GM04503 (cell line): Measurements from ENCODE around the gene TIAM2.

Source experiments
- DNase-seq: peaks from one replicate; pipeline ENCODE4 v3.0.0-alpha.2; 2012; ENCODE audit warnings: low read depth

TIAM2 gene

DNA sequence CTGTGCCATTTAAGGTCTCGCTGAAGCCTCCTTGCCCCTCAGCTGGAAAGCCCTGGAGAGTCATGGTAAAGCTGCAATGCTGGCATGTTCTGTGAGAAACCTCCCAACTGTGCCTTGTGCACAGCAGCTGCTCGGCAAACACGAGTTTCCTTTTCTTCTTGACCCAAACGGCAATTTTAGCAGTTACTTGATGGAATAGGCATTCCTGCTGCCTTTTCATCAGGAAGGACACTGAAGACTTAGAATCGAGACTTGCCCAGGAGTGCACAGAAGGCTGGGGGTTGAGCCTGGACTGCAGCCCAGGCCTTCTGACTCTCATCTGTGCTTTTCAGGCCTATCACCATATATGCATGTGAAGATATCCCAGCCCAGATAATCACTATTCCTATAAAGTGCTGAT, 240.0 kb downstream of the TIAM2 start:
- DNase-seq, result no peak

DNA sequence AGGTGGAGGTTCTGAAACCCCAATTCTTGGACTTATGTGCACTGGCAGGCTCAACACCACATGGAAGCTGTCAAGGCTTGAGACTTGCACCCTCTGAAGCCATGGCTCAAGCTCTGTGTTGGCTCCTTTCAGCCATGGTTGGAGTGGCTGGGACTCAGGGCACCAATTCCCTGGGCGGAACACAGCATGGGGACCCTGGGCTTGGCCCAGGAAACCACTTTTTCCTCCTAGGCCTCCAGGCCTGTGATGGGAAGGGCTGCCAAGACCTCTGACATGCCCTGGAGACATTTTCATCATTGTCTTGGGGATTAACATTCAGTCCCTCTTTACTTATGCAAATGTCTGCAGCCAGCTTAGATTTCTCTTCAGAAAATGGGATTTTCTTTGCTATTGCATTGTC, 242.5 kb downstream of the TIAM2 start:
- no peak for DNase-seq

DNA sequence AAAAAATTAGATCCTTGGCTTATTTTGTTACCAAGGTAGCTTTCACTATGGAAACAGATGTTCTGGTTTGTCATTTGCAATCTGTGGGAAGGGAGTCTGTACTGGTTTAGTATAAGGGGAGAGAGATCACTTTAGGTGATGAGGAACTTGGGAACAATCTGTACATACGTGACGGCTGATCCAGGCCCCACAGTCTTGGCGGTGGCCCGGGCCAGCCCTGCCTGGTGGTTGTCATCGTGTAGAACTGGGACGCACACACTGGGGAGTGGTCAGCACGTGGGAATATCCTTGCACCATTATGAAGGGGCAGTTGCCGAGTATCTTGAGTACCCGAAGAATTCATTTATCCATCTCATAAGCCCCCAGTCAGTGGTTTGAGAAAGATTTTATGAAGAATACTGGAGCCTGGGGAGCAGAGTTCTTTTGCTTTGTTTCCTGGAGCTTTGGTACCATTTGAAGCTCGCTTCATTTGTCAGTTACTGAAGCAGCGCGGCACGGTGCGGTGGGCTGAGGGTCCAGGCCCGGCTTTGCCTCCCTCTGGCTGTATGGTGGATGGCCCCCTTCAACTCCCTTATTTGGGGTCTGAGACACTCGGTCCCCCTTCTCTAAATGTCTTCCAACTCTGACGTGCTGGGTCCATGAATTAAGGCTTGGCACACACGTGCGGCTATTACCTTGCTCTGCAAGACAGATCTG, 245.9 kb downstream of the TIAM2 start:
- no peak for DNase-seq

DNA sequence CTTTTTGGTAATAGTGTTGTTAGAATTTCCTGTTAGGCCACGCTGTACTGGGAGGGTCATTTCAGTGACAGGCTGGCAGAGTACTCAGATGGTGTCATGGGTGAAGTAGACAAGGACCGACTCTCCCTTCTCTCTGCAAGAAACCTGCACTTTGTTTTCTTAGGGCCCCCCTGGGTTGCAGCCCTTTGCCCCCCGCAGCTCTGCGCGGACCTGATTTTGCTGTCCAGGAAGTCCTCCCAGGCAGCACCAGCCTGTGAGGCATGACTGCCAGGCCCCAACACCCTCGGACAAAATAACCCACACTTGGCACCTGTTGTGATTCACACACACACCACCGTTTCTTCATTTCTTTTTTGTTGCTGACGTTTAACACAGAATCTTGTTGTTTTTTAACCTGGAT, 246.9 kb downstream of the TIAM2 start:
- DNase-seq, result no peak

DNA sequence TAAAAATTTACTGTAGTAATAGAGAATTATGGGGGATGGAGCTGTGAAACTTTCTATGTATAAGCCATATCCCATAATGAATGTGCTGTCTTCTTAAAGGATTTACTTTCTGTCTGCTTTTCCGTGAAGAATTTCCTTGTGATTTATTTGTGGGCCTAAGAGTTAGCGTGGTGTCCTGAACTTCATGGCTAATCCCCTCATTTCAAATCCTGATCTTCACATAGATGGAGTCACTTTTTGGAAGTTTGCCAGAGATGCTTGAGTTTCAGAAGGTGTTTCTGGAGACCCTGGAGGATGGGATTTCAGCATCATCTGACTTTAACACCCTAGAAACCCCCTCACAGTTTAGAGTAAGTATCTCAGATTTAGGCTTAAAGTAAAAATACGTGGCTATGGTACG, 249.3 kb downstream of the TIAM2 start:
- no peak for DNase-seq

DNA sequence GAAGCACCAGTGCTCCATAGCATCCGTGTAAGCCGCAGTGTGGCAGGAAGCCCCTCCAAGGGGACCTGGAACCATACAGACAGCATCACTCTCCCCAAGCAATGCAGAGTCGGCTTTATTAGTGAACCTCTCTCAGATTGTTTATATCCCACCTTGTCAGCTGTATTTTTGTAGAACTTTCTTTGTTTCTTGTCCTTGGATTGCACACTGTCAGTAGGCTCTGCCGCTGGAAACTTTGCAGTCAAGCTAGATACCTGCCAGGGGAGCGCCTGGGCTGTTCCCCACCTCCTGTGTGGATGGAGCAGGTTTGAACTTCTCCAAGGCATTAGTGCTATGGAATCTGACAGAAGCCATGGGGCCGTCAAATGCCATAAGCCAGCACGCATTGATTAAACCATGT, 250.1 kb downstream of the TIAM2 start:
- DNase-seq, result no peak

DNA sequence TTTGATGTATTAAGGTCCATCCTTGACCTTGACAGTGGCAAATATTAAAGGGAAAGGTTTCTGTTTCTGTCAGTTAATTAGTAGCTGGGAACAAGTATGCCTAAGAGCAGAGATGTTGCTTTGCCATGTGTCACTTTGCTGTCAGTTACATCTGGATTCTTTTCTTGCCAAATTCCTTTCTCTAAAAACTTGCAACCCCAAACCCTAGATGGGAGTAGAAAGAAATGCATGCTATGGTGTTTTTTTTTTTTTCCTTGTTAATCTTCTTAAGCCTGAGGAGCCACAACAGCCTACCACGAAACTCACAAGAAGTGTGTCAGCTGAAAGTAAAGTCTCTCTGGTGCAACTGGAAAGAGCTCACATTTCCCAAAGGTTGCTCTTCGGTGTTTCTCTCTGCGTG, 250.7 kb downstream of the TIAM2 start:
- no peak for DNase-seq

DNA sequence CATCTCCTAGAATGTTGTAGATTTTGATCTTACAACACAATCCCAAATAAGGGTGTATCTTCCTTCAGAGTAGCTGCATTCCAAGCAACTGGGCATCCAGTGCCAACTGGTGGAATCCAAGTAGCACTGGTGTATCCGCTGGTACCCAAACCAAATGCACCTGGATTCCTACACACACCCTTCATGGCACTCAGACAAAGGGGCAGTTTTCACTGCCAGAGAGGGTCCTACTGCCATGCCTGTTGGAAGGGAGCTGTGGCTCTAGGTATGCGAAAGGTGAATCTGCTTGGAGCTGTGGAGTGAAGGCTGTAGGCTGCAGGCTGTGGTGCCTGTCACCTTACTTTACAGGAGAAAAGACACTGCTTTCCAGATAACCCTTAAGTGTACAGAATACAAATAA, 251.7 kb downstream of the TIAM2 start:
- no peak for DNase-seq

DNA sequence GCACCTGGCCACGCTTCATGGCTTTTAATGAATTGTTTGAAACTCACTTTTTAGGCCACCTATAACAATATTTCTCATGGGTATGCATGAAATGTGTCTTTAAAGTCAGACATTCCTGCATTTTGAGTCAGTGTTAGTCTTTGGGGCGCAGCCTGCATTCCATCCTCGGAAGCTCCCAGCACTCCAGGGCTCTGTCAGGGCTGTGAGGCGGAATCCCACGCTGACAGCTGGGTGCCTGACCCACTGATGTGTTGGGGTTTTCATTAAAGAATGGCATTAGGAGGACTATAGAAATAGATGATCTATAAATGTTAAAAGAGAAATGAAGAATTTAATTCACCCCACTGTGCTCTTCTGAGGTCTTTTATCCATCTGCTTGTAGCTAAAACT, 252.5 kb downstream of the TIAM2 start:
- no peak for DNase-seq

DNA sequence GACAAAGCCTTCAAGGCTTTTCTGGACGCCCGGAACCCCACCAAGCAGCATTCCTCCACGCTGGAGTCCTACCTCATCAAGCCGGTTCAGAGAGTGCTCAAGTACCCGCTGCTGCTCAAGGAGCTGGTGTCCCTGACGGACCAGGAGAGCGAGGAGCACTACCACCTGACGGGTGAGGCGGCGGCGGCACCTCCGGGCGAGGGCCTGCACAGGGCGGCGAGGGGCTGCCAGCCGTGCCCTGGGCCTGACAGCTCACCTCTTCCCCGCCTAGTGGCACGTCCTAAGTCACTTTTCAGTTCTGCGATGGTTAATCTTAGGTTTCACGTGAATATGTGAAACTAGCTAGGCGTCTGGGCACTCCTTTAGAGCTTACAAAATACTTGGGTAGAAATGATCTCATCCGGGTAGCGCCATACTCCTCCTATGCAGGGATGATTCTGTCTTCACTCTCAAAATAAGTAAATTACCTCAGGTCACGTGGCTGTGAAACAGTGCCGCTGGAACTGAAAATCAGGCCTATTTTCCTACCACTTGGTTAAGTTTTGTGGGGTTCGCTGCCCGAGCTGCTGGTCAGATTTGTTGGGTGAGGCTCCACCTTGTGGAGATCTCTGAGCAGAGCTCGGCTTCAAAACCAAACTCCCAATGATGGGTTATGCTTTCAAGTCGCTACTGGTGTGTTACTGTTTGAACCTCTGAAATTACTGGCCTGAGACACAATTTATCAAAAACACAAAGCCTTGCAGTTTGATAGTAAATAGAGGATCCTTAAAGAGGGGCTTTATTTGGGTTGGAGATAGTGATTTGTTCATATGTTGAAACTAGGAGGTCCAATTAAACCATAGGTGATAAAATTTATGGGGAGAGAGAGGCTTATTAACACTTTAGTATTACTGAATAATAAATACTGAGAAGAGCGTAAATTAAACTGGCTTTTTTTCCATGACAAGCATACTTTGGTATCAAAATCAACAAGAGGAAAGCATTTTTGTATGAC, 253.2 kb downstream of the TIAM2 start:
- no peak for DNase-seq

DNA sequence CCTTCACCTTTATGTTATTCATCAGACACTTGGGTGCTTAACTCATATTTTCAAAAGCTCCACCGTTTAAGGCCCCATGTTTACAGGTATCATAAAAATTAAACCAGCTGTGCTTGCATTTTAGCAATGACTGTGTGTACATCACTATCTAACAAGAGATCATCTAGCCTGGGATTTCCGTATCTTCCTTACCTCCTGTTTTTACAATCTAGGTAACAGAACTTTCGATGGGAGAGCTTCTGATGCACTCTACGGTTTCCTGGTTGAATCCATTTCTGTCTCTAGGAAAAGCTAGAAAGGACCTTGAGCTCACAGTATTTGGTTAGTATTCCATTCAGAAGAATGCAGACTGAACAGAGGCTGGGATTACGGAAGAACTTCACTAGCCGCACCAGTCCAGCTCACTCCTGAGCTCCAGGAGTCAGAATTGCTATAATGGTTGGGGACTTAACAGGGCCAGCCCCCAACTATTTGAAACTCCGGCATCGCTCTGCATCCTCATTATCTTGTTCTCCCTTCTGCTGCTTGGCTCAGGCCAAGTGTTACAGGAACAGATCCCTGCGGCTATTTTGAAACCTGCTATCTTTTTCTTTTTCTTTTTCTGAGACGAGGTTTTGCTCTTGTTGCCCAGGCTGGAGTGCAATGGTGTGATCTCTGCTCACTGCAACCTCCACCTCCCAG, 255.7 kb downstream of the TIAM2 start:
- DNase-seq, result no peak

DNA sequence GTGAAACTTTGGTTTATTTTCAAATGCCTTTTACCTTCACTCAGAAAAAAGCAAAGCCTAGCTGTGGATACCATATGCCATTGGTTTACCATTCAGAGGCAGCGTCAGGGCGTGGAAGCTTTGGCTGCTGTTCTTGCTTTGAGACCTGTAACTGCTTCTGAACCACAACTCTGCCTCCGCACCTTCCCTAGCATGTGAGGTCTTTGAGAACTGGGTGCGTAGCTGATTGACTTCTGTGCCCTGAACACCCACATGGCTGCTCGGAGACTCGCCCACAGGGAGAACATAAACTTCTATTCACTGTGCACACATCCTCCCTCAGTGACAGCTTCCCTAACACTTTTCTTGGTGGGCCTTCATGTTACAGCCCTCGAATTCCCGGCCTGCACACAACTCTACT, 257.5 kb downstream of the TIAM2 start:
- DNase-seq, result no peak

DNA sequence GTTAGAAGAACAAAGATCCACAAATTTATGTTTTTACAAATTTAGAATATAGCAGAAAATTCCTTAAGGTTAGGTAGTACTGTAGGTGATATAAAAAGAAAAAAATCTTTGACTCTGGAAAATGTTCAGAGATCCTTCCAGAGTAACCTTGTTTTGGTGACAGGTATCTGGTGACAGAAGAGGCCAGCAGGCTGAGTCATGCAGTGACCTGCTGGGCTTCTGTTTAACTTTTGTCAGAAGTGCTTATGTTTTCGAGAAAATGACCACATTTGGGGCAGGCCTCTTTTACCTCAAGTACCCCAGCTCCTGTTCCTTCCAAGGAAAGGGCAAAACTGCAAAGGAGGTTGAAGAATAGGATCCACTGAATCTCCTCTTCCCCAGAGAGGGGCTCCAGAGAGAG, 258.2 kb downstream of the TIAM2 start:
- no peak for DNase-seq

DNA sequence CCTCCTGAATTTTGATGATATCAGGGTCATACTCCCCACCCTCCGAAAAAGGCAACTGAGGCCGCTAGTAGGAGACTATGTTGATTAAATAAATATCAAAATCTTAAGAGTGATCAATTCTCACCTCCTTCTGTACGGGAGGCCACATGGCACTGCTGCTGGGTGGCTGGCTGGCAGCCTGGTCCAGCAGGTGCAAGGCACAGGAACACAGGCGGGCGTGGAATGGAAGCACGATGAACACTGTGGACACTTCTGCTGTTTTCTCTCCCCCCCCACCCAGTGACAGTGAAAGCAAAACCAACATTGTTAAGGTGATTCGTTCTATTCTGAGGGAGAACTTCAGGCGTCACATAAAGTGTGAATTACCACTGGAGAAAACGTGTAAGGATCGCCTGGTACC, 259.0 kb downstream of the TIAM2 start:
- DNase-seq, result no peak

DNA sequence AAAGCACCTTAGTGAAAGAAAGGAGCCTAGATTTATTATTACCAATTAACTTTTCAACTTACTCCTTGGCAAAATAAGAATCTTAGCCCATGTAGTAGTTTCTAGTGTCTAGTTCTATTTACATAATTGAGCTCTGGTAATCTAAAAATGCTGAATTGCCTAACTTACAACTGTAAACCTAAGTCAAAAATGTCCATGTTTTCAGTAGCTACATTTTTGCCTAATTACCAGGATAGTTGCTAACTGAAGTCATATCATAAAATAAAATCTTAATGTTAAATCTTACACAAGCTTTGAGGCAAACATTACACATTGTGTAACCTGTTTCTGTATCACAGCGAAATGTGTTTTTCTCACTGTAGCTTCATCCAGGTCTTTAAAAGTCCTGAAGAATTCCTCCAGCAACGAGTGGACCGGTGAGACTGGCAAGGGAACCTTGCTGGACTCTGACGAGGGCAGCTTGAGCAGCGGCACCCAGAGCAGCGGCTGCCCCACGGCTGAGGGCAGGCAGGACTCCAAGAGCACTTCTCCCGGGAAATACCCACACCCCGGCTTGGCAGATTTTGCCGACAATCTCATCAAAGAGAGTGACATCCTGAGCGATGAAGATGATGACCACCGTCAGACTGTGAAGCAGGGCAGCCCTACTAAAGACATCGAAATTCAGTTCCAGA, 261.1 kb downstream of the TIAM2 start:
- DNase-seq, result peak; percentile 19

DNA sequence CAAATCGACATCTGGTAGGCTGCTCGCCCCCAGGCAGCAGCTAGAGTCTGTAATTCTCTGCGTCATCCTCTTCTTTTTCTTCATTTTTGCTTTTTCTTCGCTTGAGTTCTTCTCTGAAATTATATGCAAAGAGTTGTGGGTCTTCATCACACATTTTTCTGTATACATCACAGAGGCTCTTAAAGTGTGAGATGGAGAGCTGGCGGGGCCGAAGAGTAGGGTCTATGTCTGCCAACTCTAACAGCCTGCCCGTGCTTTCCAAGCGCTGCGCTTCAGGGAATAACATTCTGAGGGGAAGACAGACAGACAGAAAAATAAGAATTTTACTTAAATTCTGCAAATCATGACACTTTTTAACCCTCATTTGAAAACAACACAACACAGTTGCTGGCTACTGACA, 262.7 kb downstream of the TIAM2 start:
- DNase-seq, result no peak

DNA sequence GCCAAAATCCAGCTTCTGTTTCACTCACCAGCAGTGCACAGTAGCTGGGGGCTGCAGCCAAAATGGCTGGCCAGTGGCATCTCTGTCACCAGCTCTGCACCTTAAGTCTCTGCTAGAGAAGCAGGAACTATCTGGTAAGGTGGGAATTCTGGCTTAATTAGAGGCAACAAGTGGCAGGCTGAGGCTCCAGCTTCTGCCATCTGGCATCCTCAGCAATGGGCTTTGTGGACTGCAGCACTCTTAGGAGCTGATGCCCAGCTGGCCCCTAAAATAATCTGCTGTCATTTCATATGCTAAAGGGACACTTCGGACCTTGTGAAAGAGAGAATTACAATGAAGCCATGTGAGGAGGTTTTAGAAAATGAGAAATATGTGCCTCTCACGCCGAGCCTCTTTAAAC, 264.1 kb downstream of the TIAM2 start:
- DNase-seq, result no peak

DNA sequence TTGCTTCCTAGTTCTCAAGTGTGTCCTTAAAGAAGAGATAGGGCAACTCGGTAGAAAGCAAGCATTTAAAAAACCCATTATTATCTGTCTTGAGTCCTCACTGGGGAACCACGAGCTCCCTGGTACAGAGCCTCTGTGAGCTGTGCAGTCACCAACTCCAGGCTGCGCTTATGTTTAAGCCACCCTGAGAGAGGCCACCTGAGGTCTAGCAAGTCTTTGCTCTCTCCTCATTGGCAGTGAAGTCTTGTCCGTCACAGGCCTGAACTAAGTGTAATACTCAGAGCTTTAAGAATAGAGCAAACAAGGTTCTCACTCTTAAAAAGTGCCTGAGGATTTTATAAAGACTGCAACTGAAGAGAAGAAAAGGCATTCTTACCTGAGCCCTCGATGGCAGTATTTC, 264.8 kb downstream of the TIAM2 start:
- no peak for DNase-seq

DNA sequence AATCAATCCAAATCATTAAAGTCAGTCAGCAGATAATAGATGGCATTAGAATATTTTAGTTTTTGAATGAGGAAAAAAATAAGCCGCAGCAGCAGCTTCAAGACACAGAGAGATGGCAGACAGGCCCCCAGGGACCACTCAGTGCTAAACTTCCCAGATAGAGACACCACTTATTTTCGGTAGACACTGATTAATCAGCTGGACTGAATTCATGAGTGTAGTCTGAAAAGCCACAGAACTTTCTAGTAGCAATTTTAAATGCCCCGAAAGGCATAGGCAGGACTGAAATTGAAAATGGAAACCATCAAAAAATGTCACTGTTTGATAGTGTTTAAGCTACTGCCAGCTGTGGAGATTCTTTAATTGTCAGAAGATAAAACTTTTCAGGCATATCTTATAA, 265.6 kb downstream of the TIAM2 start:
- DNase-seq, result no peak

DNA sequence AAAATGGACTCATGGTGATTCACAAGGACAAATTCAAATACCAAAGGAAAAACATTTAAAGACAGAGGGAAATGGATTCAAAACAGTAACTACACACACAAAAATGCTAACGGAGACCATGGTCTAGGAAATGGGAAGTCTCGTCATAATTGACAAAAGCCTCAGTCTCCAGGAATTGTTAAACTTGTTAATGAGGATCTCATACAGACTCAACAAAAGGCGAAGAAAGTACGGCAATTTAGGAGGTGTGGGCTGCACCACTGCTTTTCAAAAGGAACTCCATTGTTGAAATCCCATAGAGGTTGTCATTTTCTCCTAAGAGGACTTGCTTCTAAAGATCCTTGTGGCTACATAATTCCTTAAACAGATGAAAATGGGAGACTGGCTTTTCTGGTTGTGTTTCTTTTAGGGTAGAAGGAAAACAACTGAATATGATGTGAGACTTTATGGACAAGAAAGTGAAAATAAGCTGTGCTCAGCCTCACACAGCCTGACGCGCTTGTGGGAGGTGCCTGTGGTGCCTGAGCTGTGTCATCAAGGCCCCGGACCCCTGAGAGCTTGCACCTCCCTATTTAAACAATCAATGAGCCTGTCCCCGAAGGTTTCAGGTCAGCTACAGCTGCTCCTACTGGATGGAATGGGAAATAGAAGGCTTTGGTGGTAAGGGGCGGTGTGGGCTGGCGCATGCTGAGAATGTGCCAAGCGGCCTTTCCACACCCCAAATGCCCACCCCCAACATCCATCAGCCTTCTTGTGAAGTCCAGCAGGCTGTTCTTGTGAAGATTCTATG, 266.2 kb downstream of the TIAM2 start:
- no peak for DNase-seq

DNA sequence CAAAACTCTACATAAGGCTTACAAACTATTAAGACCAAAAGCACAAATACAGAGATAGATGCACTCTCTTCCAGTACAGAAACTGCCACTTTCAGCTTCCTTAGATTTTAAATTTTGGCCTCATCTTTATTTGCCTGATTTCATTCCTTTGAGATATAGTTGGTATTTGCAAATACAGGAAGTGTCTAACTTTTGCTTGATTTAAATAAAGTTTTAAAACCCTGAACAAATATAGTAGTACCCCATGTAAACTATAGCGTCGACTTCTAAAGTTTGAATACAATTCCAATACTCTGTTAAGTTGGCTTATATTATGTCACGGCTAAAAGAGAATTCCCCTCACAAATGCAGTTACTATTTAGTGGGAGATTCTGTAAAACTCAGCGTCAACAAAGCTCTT, 267.5 kb downstream of the TIAM2 start:
- no peak for DNase-seq
